T-helper 17 cell (primary cell): Measurements from ENCODE around the gene NDC80. TPM values are rescaled to one million over a fixed set of nuclear protein-coding genes. Genes with fewer than 3 reads are reported as not detected.
"Not testable (repeated sequence)": the region's sequence is repeated elsewhere in the genome, so short reads cannot be mapped to it uniquely, and the experiment has no call there.

Source experiments
- ATAC-seq: fragments of 150-1000 bp; cut with Tn5 transposase; 2 replicates; pipeline ENCODE4 v1.10.0; 2021; ENCODE audit warnings: mild to moderate bottlenecking, moderate library complexity
- DNase-seq, 3 donors: peaks; one replicate each; pipeline versions ENCODE4 v3.0.0 to v3.0.0-alpha.2; 2020 to 2021
- H3K9me3 ChIP-seq: one replicate; pipeline ENCODE4 v1.7.0; 2013; ENCODE audit warnings: low read length, mild to moderate bottlenecking; ENCODE audit not compliant: control insufficient read depth, poor library complexity, severe bottlenecking
- H3K27ac Mint-ChIP-seq: one replicate; pipeline ENCODE4 v1.8.0; 2022; ENCODE audit warnings: mild to moderate bottlenecking, moderate library complexity, mixed read lengths
- H3K27me3 Mint-ChIP-seq: one replicate; pipeline ENCODE4 v1.8.0; 2022; ENCODE audit warnings: mixed read lengths
- H3K36me3 Mint-ChIP-seq: one replicate; pipeline ENCODE4 v1.8.0; 2022; ENCODE audit warnings: low read depth, mixed read lengths
- H3K4me1 Mint-ChIP-seq: one replicate; pipeline ENCODE4 v1.8.0; 2022; ENCODE audit warnings: mild to moderate bottlenecking, mixed read lengths
- H3K4me3 Mint-ChIP-seq: one replicate; pipeline ENCODE4 v1.8.0; 2022; ENCODE audit warnings: mild to moderate bottlenecking, moderate library complexity, mixed read lengths
- total RNA-seq, 4 donors: library from RNA in 2 of 4; stranded (reverse) in 2 of 4; gene quantifications; one replicate each; pipeline ENCODE4 v1.2.3 and lab custom pipeline; 2022 to 2026

Gene NDC80
- total RNA-seq, 2 donors from 2014 or later = 8.2 to 9.6 TPM

- H3K4me3 Mint-ChIP-seq = peak overlapping the region; percentile 96
- no peak for ATAC-seq
- peaks cover 4% of the 10 kb centered on the region for H3K36me3 Mint-ChIP-seq
- no peak for DNase-seq
- H3K4me1 Mint-ChIP-seq = peaks cover 21% of the 10 kb centered on the region
- peak overlapping the region; percentile 98 for H3K27ac Mint-ChIP-seq
- H3K27me3 Mint-ChIP-seq = no peaks in the 10 kb centered on the region
- no peaks in the 10 kb centered on the region for H3K9me3 ChIP-seq
These were observed 83.0 kb downstream of the NDC80 start for GRCh38 chr18:2654169-2654927.

- H3K4me3 Mint-ChIP-seq = peak overlapping the region; percentile 96
- peaks cover 24% of the 10 kb centered on the region for H3K4me1 Mint-ChIP-seq
- no peaks in the 10 kb centered on the region for H3K27me3 Mint-ChIP-seq
- peaks cover 4% of the 10 kb centered on the region for H3K36me3 Mint-ChIP-seq
- ATAC-seq (peak; percentile 54), DNase-seq (peak; percentile 72 to 81 (median 80))
- peak overlapping the region; percentile 98 for H3K27ac Mint-ChIP-seq
- H3K9me3 ChIP-seq = no peaks in the 10 kb centered on the region
These were observed 83.5 kb downstream of the NDC80 start for GRCh38 chr18:2654928-2655177.

GRCh38 chr18:2655178-2655953, 84.0 kb downstream of the NDC80 start, which contains the start of gene SMCHD1:
SMCHD1 (plus strand) TSS chr18:2655726; CDS start chr18:2656076, 350 bp downstream.
- DNase-seq (peak; percentile 83 to 90 (median 87)), ATAC-seq (peak; percentile 77)
- no peaks in the 10 kb centered on the region for H3K27me3 Mint-ChIP-seq
- peaks cover 4% of the 10 kb centered on the region for H3K36me3 Mint-ChIP-seq
- peak within 1 kb of the TSS; percentile 98 for H3K27ac Mint-ChIP-seq
- H3K4me1 Mint-ChIP-seq = peaks cover 24% of the 10 kb centered on the region
- no peaks in the 10 kb centered on the region for H3K9me3 ChIP-seq
- peak within 1 kb of the TSS; percentile 96 for H3K4me3 Mint-ChIP-seq

GRCh38 chr18:2655954-2656236, 84.5 kb downstream of the NDC80 start:
- Mint-ChIP-seq H3K36me3 (peaks cover 6% of the 10 kb centered on the region), H3K27me3 (no peaks in the 10 kb centered on the region), H3K27ac (peak overlapping the region; percentile 98), H3K4me1 (peaks cover 26% of the 10 kb centered on the region), H3K4me3 (peak overlapping the region; percentile 96)
- DNase-seq (no peak), ATAC-seq (no peak)
- H3K9me3 ChIP-seq = no peaks in the 10 kb centered on the region

GRCh38 chr18:2656237-2656980, 85.1 kb downstream of the NDC80 start:
- H3K4me1 Mint-ChIP-seq = peaks cover 29% of the 10 kb centered on the region
- H3K27me3 Mint-ChIP-seq = no peaks in the 10 kb centered on the region
- ATAC-seq (peak; percentile 41), DNase-seq (peak in 2 of 3 donors; percentile 35 to 46)
- H3K27ac Mint-ChIP-seq = peak overlapping the region; percentile 98
- H3K4me3 Mint-ChIP-seq = peak overlapping the region; percentile 96
- no peaks in the 10 kb centered on the region for H3K9me3 ChIP-seq
- H3K36me3 Mint-ChIP-seq = peaks cover 6% of the 10 kb centered on the region

GRCh38 chr18:2656981-2657512, 85.7 kb downstream of the NDC80 start:
- no peak for DNase-seq
- no peaks in the 10 kb centered on the region for H3K27me3 Mint-ChIP-seq
- peaks cover 6% of the 10 kb centered on the region for H3K36me3 Mint-ChIP-seq
- H3K4me1 Mint-ChIP-seq = peaks cover 31% of the 10 kb centered on the region
- peak overlapping the region; percentile 96 for H3K4me3 Mint-ChIP-seq
- H3K27ac Mint-ChIP-seq = peak overlapping the region; percentile 98
- H3K9me3 ChIP-seq = no peaks in the 10 kb centered on the region
- no peak for ATAC-seq

GRCh38 chr18:2657788-2658458, 86.6 kb downstream of the NDC80 start:
- ATAC-seq = no peak
- peaks cover 6% of the 10 kb centered on the region for H3K36me3 Mint-ChIP-seq
- no peak for DNase-seq

GRCh38 chr18:2660849-2661248, 89.5 kb downstream of the NDC80 start:
- not testable (repeated sequence) for DNase-seq, ATAC-seq, H3K36me3 Mint-ChIP-seq, H3K9me3 ChIP-seq, H3K27me3 Mint-ChIP-seq
- Mint-ChIP-seq H3K4me3 (peak overlapping the region; percentile 83), H3K4me1 (peaks cover 47% of the 10 kb centered on the region), H3K27ac (peak overlapping the region; percentile 93)

More at GRCh38 chr18:2657788-2658458, 86.6 kb downstream of the NDC80 start:
- peaks cover 37% of the 10 kb centered on the region for H3K4me1 Mint-ChIP-seq
- peak overlapping the region; percentile 98 for H3K27ac Mint-ChIP-seq
- no peaks in the 10 kb centered on the region for H3K9me3 ChIP-seq
- no peaks in the 10 kb centered on the region for H3K27me3 Mint-ChIP-seq
- H3K4me3 Mint-ChIP-seq = peak overlapping the region; percentile 94

GRCh38 chr18:2662288-2662687, 90.9 kb downstream of the NDC80 start:
- H3K9me3 ChIP-seq, ATAC-seq, DNase-seq, H3K27me3 Mint-ChIP-seq, H3K36me3 Mint-ChIP-seq: not testable (repeated sequence)
- peaks cover 53% of the 10 kb centered on the region for H3K4me1 Mint-ChIP-seq
- peak overlapping the region; percentile 93 for H3K27ac Mint-ChIP-seq
- H3K4me3 Mint-ChIP-seq = peak overlapping the region; percentile 31

GRCh38 chr18:2662990-2663389, 91.6 kb downstream of the NDC80 start:
- peak; percentile 38 for ATAC-seq

More at GRCh38 chr18:2662990-2663389, 91.6 kb downstream of the NDC80 start:
- H3K4me3 Mint-ChIP-seq = peak overlapping the region; percentile 44
- H3K4me1 Mint-ChIP-seq = peaks cover 50% of the 10 kb centered on the region
- peak overlapping the region; percentile 93 for H3K27ac Mint-ChIP-seq
- H3K9me3 ChIP-seq = no peaks in the 10 kb centered on the region
- H3K27me3 Mint-ChIP-seq = no peaks in the 10 kb centered on the region
- peaks cover 6% of the 10 kb centered on the region for H3K36me3 Mint-ChIP-seq
- no peak for DNase-seq
